Esophagus muscularis mucosa (tissue), 4 donors: ENCODE measurements around the gene BRCC3. TPM values are rescaled to one million over a fixed set of nuclear protein-coding genes. Genes with fewer than 3 reads are reported as not detected.
"Not testable (repeated sequence)": the region's sequence is repeated elsewhere in the genome, so short reads cannot be mapped to it uniquely, and the experiment has no call there.

Source experiments
- DNase-seq: peaks from one replicate; pipeline ENCODE4 v3.0.0-alpha.2; 2017; ENCODE audit errors: extremely low spot score
- H3K27ac ChIP-seq, 4 donors: fragments of 200-600 bp; sonication (generic); replicated peaks in 1 of 4; 1 replicate in 3 of 4; 2 replicates in 1 of 4; pipeline ENCODE4 v1.5.1; 2016 to 2019; ENCODE audit warnings: mild to moderate bottlenecking in 1 of 4
- H3K27me3 ChIP-seq, 4 donors: fragments of 200-600 bp; sonication (generic); one replicate each; pipeline versions ENCODE4 v1.5.1 to v1.6.0; 2016 to 2019
- H3K36me3 ChIP-seq, 4 donors: fragments of 200-600 bp; sonication (generic); one replicate each; pipeline ENCODE4 v1.5.1; 2016 to 2019
- H3K4me1 ChIP-seq, 4 donors: fragments of 200-600 bp; sonication (generic); one replicate each; pipeline ENCODE4 v1.5.1; 2016 to 2019
- H3K4me3 ChIP-seq, 4 donors: fragments of 200-600 bp; sonication (generic); 1 replicate in 2 of 4; 2 replicates in 2 of 4; pipeline ENCODE4 v1.5.1; 2016 to 2019; ENCODE audit warnings: mild to moderate bottlenecking in 4 of 4, moderate library complexity in 1 of 4
- H3K9me3 ChIP-seq, 4 donors: fragments of 200-600 bp; sonication (generic); 1 replicate in 3 of 4; 2 replicates in 1 of 4; pipeline ENCODE4 v1.5.1; 2016 to 2019
- EP300 ChIP-seq: sonication (generic); formaldehyde crosslinking; IDR thresholded peaks from one replicate; pipeline ENCODE4 v1.6.1; 2017; ENCODE audit warnings: antibody characterized with exemption
- POLR2A ChIP-seq: fragments of 450-650 bp; IDR thresholded peaks from one replicate; pipeline ENCODE4 v1.6.1; 2017; ENCODE audit warnings: antibody characterized with exemption, moderate library complexity, mild to moderate bottlenecking, low read depth
- POLR2AphosphoS5 ChIP-seq, 2 donors: sonication (generic); formaldehyde crosslinking; IDR thresholded peaks; one replicate each; pipeline ENCODE4 v1.6.1; 2017; ENCODE audit warnings: antibody characterized with exemption in 2 of 2
- WGBS: methylation state at CpG from one replicate; pipeline ENCODE4 v1.1.5; 2018; 5-methylcytosine and 5-hydroxymethylcytosine counted together
- intact Hi-C: fragments of 100-400 bp; cut with DNase I; formaldehyde crosslinking; loops from one replicate; pipeline ENCODE4 v1.15.1; 2023
- total RNA-seq, 4 donors: library from RNA; depleted of rRNA; stranded (reverse); fragments of >200 nt; gene quantifications; one replicate each; pipeline versions ENCODE4 v1.1.0 to v1.2.1, GENCODE V29; 2016
- TF ChIP-seq, protein P1 (sequence below), 3 experiments: fragments of 200-600 bp in 2 of 3; fragments of 450-650 bp in 1 of 3; sonication (generic) in 2 of 3; IDR thresholded peaks; one replicate each; pipeline ENCODE4 v1.5.1; 2017 to 2019; ENCODE audit warnings: antibody characterized with exemption in 3 of 3, mild to moderate bottlenecking in 2 of 3, moderate library complexity in 1 of 3

Gene BRCC3
- total RNA-seq, 4 donors from 2014 or later = 10.9 to 18.8 (median 16.8) TPM

DNA sequence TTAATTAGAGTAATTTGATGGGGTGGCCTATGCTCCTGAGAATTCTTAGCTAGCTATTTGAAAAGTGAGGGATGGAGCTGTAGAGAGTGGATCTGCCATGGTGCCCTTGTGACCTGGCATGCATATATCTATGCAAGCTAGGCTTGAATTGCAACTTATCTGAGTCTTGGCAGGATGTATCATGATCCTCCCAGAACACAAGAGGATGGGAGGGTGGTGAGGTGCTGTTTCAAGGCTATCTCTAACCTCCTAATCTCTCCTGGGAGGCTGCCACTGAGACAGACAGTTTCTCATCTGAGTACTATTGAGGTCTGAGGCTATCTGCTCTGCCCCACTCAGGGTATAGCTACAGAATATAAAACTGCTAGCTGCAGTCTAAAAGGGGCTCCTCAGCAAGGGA is 56.6 kb downstream of the BRCC3 start:
- Histone ChIP-seq H3K36me3 (peaks cover 0 to 3% (median 0%) of the 10 kb centered on the region in 4 donors), H3K4me3 (no peak overlapping the region), H3K9me3 (peaks cover 0 to 15% (median 0%) of the 10 kb centered on the region in 4 donors), H3K4me1 (no peaks in the 10 kb centered on the region), H3K27ac (no peak overlapping the region), H3K27me3 (no peaks in the 10 kb centered on the region)
- DNase-seq = no peak
- intact Hi-C loops = no loop called here
- TF ChIP-seq POLR2A = no peak
- TF ChIP-seq POLR2AphosphoS5 (IDR thresholded peaks at IDR 0.05) = no peak
- no peak for TF ChIP-seq EP300
- TF ChIP-seq, protein P1, sequence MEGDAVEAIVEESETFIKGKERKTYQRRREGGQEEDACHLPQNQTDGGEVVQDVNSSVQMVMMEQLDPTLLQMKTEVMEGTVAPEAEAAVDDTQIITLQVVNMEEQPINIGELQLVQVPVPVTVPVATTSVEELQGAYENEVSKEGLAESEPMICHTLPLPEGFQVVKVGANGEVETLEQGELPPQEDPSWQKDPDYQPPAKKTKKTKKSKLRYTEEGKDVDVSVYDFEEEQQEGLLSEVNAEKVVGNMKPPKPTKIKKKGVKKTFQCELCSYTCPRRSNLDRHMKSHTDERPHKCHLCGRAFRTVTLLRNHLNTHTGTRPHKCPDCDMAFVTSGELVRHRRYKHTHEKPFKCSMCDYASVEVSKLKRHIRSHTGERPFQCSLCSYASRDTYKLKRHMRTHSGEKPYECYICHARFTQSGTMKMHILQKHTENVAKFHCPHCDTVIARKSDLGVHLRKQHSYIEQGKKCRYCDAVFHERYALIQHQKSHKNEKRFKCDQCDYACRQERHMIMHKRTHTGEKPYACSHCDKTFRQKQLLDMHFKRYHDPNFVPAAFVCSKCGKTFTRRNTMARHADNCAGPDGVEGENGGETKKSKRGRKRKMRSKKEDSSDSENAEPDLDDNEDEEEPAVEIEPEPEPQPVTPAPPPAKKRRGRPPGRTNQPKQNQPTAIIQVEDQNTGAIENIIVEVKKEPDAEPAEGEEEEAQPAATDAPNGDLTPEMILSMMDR (IDR thresholded peaks at IDR 0.05) = no peak

DNA sequence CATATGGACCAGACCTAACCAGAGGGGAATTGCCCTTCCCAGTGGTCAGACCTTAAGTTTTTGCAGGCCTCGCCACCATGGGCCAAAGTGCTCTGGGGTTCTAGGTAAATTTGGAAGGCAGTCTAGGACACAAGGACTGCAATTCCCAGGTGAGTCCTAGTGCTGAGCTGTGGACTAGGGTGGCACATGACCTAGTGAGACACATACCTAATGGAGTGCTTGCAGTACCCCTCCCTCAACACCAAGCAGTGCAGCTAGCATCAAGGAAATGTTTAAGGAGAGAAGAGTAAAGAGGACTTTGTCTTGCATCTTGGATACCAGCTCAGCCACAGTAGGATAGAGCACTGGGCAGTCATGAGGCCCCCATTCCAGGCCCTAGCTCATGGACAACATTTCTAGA is 60.8 kb downstream of the BRCC3 start:
- no peak overlapping the region for H3K4me3 ChIP-seq
- H3K27ac ChIP-seq = no peak overlapping the region
- no peaks in the 10 kb centered on the region for H3K27me3 ChIP-seq
- peaks cover 0 to 15% (median 0%) of the 10 kb centered on the region in 4 donors for H3K9me3 ChIP-seq
- no peaks in the 10 kb centered on the region for H3K4me1 ChIP-seq
- TF ChIP-seq EP300 = no peak
- TF ChIP-seq, protein P1 (IDR thresholded peaks at IDR 0.05) = no peak
- TF ChIP-seq POLR2AphosphoS5 (IDR thresholded peaks at IDR 0.05) = no peak
- no peak for TF ChIP-seq POLR2A
- no peaks in the 10 kb centered on the region for H3K36me3 ChIP-seq
- no peak for DNase-seq
- intact Hi-C loops = no loop called here
- WGBS = no CpG with 5 or more reads among the region's 1 CpG

DNA sequence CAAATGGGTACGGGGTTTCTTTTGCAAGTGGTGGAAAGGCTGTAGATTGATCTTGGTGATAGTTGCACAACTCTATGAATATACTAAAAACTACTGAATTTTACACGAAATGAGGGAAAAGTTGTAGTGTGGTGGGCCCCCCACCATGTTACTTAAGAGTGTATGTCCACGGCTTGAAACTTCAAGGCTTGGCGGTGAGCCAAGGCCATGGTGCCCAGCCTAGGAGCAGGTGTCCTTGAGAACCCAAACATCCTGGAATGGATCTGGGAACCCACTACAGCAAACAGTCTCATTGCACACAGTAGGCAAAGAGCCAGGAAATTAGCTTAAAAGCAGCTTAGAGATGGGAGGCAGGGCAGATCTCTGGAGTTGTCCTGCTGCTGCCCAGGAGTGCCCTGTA is 62.9 kb downstream of the BRCC3 start:
- no peaks in the 10 kb centered on the region for H3K4me1 ChIP-seq
- intact Hi-C loops = no loop called here
- no peak overlapping the region for H3K4me3 ChIP-seq
- no peaks in the 10 kb centered on the region for H3K36me3 ChIP-seq
- no peak for TF ChIP-seq POLR2AphosphoS5 (IDR thresholded peaks at IDR 0.05)
- no peak for TF ChIP-seq EP300
- TF ChIP-seq POLR2A = no peak
- TF ChIP-seq, protein P1 (IDR thresholded peaks at IDR 0.05) = no peak
- 70% methylated on average over 4 of the region's 4 CpGs for WGBS
- no peaks in the 10 kb centered on the region for H3K27me3 ChIP-seq
- no peak overlapping the region for H3K27ac ChIP-seq
- H3K9me3 ChIP-seq = peaks cover 0 to 8% (median 0%) of the 10 kb centered on the region in 4 donors
- DNase-seq = no peak

DNA sequence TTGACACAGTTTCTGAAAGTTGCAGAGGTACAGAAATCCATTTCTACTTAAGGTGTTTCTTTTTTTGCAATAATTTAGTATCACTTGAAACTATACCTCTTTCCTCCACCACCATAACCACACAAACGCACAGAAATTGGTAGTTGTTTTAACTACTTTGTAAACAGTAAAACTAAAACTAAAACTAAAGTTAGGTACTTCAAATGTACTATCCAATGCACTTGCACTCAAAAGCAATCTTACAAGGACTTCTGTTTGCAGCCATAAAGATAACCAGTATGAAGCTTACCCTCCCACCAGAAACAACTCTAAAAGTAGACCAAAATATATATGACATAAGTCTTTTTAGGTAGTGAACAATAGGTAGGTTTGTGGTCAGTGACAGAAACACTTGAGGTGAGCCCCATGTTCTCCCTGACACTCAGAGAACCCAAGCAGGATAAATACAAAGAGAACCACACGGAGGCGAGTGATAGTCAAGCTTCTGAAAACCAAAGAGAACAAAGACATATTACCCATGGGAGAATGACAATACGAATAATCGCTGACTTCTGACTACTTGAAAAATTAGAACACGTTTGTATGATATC is 72.7 kb downstream of the BRCC3 start:
- no peak for DNase-seq
- no peaks in the 10 kb centered on the region for H3K36me3 ChIP-seq
- intact Hi-C loops = no loop called here
- WGBS = 66% methylated on average over 6 of the region's 6 CpGs
- H3K4me3 ChIP-seq = no peak overlapping the region
- H3K9me3 ChIP-seq = no peaks in the 10 kb centered on the region
- peaks cover 0 to 10% (median 0%) of the 10 kb centered on the region in 4 donors for H3K4me1 ChIP-seq
- no peak for TF ChIP-seq POLR2AphosphoS5 (IDR thresholded peaks at IDR 0.05)
- no peak for TF ChIP-seq POLR2A
- TF ChIP-seq EP300 = no peak
- TF ChIP-seq, protein P1 (IDR thresholded peaks at IDR 0.05) = no peak
- H3K27ac ChIP-seq = no peak overlapping the region
- H3K27me3 ChIP-seq = no peaks in the 10 kb centered on the region

DNA sequence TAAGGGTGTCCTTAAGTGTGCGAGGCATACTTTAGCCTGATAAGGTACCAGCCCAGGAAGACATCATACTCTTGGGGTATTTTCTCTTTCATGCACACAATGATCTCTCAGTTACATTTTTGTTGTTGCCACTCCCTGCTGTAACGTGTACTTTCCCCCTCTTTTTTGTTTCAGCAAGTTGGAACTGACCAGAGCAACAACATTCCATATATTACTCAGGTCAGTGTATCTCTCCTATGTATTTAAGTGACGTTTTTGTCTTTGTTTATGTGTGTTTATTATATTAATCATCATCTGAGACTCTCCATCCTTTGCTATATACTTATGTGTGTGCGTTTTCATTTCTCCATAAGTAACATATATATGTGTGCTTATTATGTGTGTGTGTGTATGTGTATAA is 73.6 kb downstream of the BRCC3 start:
- intact Hi-C loops = no loop called here
- WGBS = 50% methylated on average over 4 of the region's 4 CpGs
- TF ChIP-seq EP300 (no peak), POLR2A (no peak), POLR2AphosphoS5 (IDR thresholded peaks at IDR 0.05) (no peak)
- TF ChIP-seq, protein P1 (IDR thresholded peaks at IDR 0.05) = no peak
- H3K4me1 ChIP-seq = peaks cover 0 to 10% (median 0%) of the 10 kb centered on the region in 4 donors
- H3K27me3 ChIP-seq = no peaks in the 10 kb centered on the region
- H3K9me3 ChIP-seq = no peaks in the 10 kb centered on the region
- DNase-seq = no peak
- no peak overlapping the region for H3K4me3 ChIP-seq
- no peaks in the 10 kb centered on the region for H3K36me3 ChIP-seq
- H3K27ac ChIP-seq = no peak overlapping the region

DNA sequence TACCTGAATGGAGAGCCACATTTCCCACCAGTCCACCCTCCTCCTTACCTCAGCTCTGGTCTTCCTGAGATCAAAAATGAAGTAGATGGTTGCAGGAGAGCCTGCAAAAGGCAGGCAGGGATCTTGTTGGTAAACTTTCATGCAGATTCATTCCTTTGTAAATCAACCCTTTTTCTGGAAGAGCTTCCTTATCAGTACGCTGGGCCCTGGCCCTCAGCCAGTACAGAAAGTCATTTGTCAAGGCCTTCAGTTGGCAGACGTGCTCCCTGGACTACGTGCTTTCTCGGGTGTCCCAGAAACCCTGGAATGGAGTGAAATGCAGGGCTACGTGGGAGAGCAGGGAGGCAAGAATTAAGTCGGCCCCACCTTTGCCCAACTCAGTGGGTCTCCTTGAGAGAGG is 76.3 kb downstream of the BRCC3 start:
- H3K27ac ChIP-seq, H3K4me3 ChIP-seq, DNase-seq, intact Hi-C loops, H3K4me1 ChIP-seq, H3K9me3 ChIP-seq, H3K36me3 ChIP-seq, H3K27me3 ChIP-seq: not testable (repeated sequence)
- 23% methylated on average over 4 of the region's 6 CpGs for WGBS

DNA sequence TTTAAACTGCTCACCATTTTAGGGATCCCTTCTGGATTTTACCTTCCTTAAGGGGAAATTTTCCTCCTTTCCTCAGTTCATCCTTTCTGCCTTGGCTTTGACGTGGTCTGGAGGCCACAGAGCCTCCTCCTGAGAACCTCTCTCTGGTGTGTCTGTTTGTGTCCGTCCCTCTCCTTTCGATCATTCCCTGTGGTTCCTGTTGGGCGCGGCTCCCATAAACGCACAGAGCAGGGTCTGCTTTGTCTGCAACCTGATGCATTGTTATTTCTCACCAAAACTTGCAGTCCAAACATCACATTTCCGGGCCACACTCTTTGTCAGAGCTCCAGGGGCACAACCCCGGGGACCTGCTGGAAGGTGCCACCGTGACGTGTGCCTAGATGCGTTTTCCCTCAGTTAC is 76.9 kb downstream of the BRCC3 start:
- DNase-seq, H3K9me3 ChIP-seq, H3K4me1 ChIP-seq, H3K4me3 ChIP-seq, H3K36me3 ChIP-seq, H3K27ac ChIP-seq, intact Hi-C loops, H3K27me3 ChIP-seq: not testable (repeated sequence)
- no CpG with 5 or more reads among the region's 11 CpGs for WGBS
